Measurements from ENCODE around the gene LCOR.
A peak's percentile ranks its signal among the peaks of the same experiment; 100 is the strongest.

LCOR gene

DNA sequence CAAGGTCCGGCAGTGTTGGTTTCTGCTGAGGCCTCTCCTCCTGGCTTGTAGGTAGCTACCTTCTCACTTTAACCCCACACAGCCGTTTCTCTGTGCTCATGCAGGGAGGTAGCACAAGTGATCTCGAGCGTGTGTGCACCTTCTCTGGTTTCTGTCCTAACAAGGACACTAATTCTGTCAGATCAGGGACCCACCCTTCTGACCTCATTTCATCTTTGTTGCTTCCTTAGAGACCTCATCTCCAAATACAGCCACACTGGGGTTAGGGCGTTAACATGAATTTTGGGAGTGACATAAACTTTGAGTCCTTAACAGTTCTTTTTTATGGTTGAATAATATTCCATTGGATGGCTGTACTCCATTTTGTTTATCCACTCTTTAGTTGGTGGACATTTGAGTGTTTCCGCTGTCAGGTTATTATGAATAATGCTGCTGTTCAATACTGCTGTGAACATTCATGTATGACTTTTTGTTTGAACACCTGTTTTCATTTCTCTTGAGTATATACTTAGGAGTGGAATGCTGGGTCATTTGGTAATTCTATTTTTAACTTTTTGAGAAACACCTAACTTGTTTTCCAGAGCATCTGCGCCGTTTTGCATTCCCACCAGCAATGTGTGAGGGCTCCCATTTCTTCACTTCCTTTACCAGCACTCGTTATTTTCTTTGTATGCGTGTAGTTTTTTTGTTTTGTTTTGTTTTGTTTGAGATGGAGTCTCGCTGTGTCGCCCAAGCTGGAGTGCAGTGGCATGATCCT, 57.5 kb downstream of the LCOR start:
- no peak for DNase-seq
- ATAC-seq (replicated peaks) = no peak
- Mint-ChIP-seq H3K36me3 (peaks cover 40 to 54% of the 10 kb centered on the region in 2 donors), H3K27me3 (no peaks in the 10 kb centered on the region), H3K4me1 (peaks cover 18 to 29% of the 10 kb centered on the region in 2 donors), H3K4me3 (no peak overlapping the region), H3K9me3 (peaks cover 4 to 9% of the 10 kb centered on the region in 2 donors), H3K27ac (peak overlapping the region; percentile 42)

DNA sequence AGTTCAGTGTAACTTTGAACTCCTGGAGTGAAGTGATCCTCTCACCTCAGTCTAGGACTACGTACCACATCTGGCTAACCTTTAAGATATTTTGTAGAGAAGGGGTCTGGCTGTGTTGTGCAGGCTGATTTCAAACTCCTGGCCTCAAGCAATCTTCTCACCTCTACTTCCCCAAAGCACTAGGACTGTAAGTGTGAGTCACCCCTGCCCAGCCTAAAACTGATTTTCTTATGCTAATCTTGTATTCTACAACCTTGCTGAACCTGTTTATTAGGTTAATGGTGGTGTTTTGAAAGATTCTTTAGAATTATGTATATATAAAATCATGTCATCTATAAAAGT, 58.0 kb downstream of the LCOR start:
- DNase-seq = no peak
- Mint-ChIP-seq H3K9me3 (peaks cover 4 to 9% of the 10 kb centered on the region in 2 donors), H3K27ac (peak overlapping the region; percentile 17), H3K36me3 (peaks cover 42 to 57% of the 10 kb centered on the region in 2 donors), H3K27me3 (no peaks in the 10 kb centered on the region), H3K4me1 (peaks cover 21 to 33% of the 10 kb centered on the region in 2 donors), H3K4me3 (no peak overlapping the region)
- ATAC-seq (replicated peaks) = peak; percentile 64 to 68

DNA sequence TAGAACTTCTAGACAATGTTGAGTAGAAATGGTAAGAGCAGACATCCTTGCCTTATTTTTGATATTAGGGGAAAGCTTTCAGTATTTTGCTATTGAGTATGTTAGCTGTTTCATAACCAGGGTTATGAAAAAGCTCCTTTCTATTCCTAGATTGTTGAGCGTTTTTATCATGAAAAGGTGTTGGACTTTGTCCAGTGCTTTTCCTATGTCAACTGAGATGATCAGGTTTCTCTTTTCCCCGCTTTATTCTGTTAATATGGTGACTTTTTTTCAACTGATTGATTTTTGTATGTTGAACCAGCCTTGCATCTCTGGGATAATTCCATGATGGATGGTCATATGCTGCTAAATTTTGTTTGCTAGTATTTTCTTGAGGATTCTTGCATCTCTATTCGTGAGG, 58.5 kb downstream of the LCOR start:
- DNase-seq (no peak), ATAC-seq (replicated peaks) (no peak)
- peaks cover 45 to 62% of the 10 kb centered on the region in 2 donors for H3K36me3 Mint-ChIP-seq
- H3K4me1 Mint-ChIP-seq = peaks cover 24 to 38% of the 10 kb centered on the region in 2 donors
- H3K27me3 Mint-ChIP-seq = no peaks in the 10 kb centered on the region
- H3K27ac Mint-ChIP-seq = no peak overlapping the region
- peaks cover 4 to 9% of the 10 kb centered on the region in 2 donors for H3K9me3 Mint-ChIP-seq
- no peak overlapping the region for H3K4me3 Mint-ChIP-seq

DNA sequence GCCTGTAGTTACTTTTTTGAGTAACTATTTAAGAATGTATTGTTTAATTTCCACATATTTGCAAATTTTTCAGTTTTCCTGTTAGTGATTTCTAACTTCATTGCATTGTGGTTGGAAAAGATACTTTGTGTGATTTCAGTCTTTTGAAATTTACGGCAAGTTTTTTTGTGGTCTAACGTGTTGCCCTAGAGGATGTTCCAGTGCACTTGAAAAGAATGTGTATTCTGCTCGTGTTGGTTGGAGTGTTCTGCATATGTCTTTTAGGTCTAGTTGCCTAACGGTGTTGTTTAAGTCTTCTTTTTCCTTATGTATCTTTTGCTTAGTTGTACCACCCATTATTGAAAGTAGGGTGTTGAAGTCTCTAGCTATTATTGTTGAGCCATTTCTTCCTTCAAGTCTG, 59.7 kb downstream of the LCOR start:
- Mint-ChIP-seq H3K4me3 (no peak overlapping the region), H3K27ac (no peak overlapping the region), H3K36me3 (peaks cover 47 to 59% of the 10 kb centered on the region in 2 donors), H3K9me3 (peaks cover 4 to 9% of the 10 kb centered on the region in 2 donors), H3K4me1 (peaks cover 30 to 49% of the 10 kb centered on the region in 2 donors), H3K27me3 (no peaks in the 10 kb centered on the region)
- ATAC-seq (replicated peaks) (no peak), DNase-seq (no peak)

DNA sequence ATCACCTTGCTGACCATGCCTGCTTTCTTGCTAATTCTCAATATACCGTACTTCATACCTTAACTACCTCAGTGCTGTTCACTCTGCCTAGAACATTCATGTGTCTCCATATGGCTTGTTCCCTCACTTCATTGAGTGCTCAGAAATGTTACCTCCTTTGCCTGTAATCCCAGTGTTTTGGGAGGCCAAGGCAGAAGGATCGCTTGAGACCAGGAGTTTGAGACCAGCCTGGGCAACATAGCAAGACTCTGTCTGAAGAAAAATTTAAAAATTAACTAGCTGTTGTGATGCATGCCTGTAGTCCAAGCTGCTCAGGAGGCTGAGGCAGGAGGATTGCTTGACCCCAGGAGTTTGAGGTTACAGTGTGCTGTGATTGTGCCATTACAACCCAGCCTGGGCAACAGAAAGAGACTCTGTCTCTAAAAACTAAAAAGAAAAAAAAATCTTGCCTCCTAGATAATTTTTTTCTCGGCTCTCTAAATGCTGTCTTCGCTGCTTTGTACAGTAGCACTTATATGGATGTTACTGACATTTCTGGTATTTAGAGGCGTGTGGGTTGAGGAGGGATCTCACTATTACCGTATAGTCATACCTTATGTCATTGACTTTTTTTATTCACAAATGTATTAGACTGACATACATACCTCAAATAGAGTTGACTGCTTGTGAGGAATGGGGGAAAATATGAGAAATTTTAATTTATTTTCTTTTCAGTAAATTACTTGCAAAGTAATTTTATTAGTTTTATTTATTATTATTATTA, 63.7 kb downstream of the LCOR start:
- no peak for ATAC-seq (replicated peaks)
- Mint-ChIP-seq H3K27ac (no peak overlapping the region), H3K9me3 (peaks cover 2 to 5% of the 10 kb centered on the region in 2 donors), H3K27me3 (no peaks in the 10 kb centered on the region), H3K4me1 (peaks cover 35 to 53% of the 10 kb centered on the region in 2 donors), H3K36me3 (peaks cover 30 to 45% of the 10 kb centered on the region in 2 donors), H3K4me3 (no peak overlapping the region)
- DNase-seq = no peak

DNA sequence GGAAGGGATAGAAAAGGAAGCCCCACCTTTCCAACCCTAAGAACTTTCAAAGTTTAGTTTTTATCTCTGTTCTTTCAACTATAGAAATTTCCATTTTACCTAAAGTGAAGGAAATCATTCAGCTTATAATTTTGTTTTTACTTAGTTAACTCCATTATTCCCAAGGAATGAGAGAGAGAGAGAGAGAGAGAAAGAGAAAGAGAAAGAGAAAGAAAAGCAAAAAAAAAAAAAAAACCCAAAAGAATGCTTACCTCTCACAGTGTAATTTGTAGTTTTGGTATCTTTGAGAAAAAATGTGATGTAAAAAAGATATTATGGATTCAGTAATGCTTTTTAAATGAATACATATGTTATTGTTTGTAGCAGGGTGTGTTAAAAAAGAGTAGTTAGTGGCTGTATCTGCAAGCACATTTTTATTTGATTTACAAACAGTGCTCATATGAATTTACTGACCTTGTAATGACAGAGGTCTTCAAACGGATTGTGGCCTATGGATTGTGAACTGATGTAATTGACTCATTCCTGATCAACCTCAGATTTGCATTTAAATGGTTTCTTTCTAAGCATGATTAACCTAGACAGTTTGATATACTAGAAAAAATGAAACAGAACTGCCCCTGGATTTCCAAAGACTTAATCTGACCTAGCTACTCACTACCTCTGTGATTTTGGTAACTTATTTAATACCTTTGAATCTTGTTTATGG, 64.9 kb downstream of the LCOR start:
- H3K4me1 Mint-ChIP-seq = peaks cover 36 to 55% of the 10 kb centered on the region in 2 donors
- peak in 1 of 2 donors; percentile 51 for ATAC-seq (replicated peaks)

DNA sequence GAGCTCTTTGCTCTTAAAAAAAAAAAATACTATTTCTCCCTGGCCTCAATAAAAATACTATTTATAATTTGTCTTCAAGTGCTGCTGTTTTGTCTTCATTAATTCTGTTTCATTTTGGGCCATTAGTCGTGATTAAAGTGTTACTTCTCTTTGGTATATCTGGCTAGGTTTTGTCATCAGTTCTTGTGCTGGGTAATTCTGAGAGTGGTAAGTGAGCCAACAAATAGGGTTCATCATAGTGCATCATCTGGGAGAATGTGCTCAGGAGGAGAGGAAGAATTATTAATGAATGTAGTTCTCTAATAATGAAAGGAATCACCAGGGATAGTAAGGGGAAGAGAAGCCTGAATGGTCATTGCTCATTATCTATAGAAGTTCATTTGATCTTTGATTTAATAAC, 70.0 kb downstream of the LCOR start:
- no peak overlapping the region for H3K27ac Mint-ChIP-seq

More for the DNA sequence above, 64.9 kb downstream of the LCOR start:
- DNase-seq = no peak
- peaks cover 0 to 3% of the 10 kb centered on the region in 2 donors for H3K9me3 Mint-ChIP-seq
- H3K4me3 Mint-ChIP-seq = no peak overlapping the region
- peaks cover 27 to 41% of the 10 kb centered on the region in 2 donors for H3K36me3 Mint-ChIP-seq
- peak overlapping the region; percentile 68 for H3K27ac Mint-ChIP-seq
- H3K27me3 Mint-ChIP-seq = no peaks in the 10 kb centered on the region

DNA sequence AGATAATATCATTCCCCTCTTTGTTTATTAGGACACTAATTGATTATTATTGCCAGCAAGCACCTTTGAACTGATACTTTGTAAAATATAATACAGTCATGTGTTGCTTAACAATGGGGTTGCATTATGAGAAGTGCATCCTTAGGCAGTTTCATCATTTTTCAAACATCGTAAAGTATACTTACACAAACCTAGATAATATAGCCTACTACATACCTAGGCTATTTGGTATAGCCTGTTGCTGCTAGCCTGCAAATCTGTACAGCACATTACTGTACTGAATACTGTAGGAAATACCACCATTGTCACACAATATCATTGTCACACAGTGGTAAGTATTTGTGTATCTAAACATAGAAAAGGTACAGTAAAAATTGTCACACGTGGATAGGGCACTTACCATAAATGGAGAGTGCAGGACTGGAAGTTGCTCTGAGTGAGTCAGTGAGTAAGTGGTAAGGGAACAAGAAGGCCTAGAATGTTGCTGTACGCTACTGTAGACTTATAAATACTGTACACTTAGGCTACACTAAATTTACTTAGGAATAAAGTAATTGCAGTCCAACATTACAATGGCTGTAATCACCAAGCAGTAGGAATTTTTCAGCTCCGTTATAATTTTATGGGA, 70.7 kb downstream of the LCOR start:
- DNase-seq (no peak), ATAC-seq (replicated peaks) (peak in 1 of 2 donors; percentile 14)
- no peak overlapping the region for H3K4me3 Mint-ChIP-seq
- H3K9me3 Mint-ChIP-seq = peaks cover 0 to 2% of the 10 kb centered on the region in 2 donors
- H3K36me3 Mint-ChIP-seq = peaks cover 15 to 17% of the 10 kb centered on the region in 2 donors
- H3K27me3 Mint-ChIP-seq = no peaks in the 10 kb centered on the region
- no peak overlapping the region for H3K27ac Mint-ChIP-seq
- peaks cover 29 to 50% of the 10 kb centered on the region in 2 donors for H3K4me1 Mint-ChIP-seq

More for the DNA sequence above, 70.0 kb downstream of the LCOR start:
- Mint-ChIP-seq H3K36me3 (peaks cover 15 to 17% of the 10 kb centered on the region in 2 donors), H3K4me1 (peaks cover 31 to 57% of the 10 kb centered on the region in 2 donors), H3K27me3 (no peaks in the 10 kb centered on the region), H3K4me3 (no peak overlapping the region), H3K9me3 (peaks cover 0 to 2% of the 10 kb centered on the region in 2 donors)
- ATAC-seq (replicated peaks) = no peak
- DNase-seq = no peak

DNA sequence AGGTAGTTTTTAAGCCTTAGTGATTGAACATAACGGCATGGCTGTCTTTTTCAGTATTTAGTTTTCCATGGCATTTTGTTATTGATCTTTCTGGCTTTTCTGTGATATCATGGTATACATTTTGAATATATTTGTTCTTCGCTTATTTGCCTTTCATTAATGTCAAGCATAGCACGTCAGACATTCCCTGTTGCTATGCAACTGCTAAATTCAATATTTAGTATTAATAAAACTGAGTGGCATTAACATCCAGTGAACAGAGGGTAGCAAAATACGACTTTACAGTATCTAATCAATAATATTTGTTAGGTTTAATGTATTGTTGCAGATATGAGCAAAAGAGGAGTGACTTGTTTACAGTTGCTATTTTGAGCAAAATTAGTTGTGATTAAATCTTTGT, 72.5 kb downstream of the LCOR start:
- Mint-ChIP-seq H3K4me3 (no peak overlapping the region), H3K9me3 (peaks cover 0 to 2% of the 10 kb centered on the region in 2 donors), H3K27ac (no peak overlapping the region), H3K36me3 (peaks cover 22 to 23% of the 10 kb centered on the region in 2 donors), H3K4me1 (peaks cover 25 to 41% of the 10 kb centered on the region in 2 donors), H3K27me3 (no peaks in the 10 kb centered on the region)
- DNase-seq (no peak), ATAC-seq (replicated peaks) (no peak)

DNA sequence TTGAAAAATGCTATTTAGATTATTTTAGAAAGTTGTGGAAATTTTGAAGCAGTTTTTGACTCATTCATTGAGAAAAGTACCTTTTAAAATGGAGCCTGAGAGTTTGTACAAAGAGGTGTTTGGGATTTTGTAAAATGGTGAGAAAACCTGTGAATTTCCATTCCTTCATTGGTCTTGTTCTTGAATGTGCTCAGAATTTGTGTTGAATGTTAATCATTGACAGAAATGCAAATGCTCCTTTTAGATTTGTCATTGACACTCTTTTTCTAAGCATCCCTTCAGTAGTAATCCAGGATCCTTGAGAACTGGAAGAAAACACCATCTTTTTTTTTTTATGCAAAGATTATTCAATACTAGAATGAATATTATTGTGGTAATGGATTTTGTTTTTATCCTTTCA, 74.8 kb downstream of the LCOR start:
- ATAC-seq (replicated peaks) = peak; percentile 23 to 29
- Mint-ChIP-seq H3K36me3 (peaks cover 18% of the 10 kb centered on the region in 2 donors), H3K27ac (no peak overlapping the region), H3K4me3 (no peak overlapping the region), H3K27me3 (no peaks in the 10 kb centered on the region), H3K4me1 (peaks cover 26 to 53% of the 10 kb centered on the region in 2 donors), H3K9me3 (no peaks in the 10 kb centered on the region)
- DNase-seq = no peak

DNA sequence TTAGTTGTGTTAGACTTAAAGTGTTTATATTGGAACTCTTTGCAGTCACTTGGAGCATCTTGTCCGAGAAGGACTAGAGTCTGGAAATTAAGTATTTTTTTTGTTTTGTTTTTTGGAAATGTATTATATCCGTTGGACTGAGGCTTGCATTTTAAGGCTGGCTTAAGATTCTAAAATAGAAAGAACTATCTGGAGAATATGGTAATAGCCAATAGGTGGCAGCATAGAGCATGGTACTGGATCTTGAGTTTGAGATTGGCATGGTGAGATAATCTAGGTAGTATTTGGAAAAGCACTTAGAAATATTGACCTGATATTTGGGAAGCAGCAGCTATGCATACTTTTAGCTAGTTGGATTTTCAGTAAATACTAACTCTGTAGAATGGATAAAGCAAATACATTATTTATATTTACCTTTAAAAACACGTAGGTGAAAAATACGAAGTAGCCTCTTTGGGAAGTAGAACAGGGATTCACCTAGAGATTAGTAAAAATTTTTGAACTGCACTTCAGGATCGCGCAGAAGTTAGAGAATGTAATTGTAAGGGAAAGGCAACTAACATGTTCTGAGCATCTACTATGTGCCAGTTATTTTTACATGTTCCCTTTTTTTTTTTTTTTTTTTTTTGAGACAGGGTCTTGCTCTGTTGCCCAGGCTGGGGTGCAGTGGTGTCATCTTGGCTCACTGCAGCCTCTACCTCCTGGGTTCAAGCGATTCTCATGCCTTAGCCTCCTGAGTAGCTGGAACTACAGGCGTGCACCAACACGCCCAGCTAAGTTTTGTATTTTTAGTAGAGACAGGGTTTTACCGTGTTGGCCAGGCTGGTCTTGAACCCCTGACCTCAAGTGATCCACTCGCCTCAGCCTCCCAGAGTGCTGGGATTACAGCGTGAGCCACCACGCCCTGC, 78.6 kb downstream of the LCOR start:
- Mint-ChIP-seq H3K27ac (peak overlapping the region; percentile 25), H3K9me3 (no peaks in the 10 kb centered on the region), H3K27me3 (no peaks in the 10 kb centered on the region), H3K4me3 (no peak overlapping the region), H3K36me3 (peaks cover 25 to 34% of the 10 kb centered on the region in 2 donors), H3K4me1 (peaks cover 18 to 43% of the 10 kb centered on the region in 2 donors)
- peak in 1 of 2 donors; percentile 60 for ATAC-seq (replicated peaks)
- no peak for DNase-seq

DNA sequence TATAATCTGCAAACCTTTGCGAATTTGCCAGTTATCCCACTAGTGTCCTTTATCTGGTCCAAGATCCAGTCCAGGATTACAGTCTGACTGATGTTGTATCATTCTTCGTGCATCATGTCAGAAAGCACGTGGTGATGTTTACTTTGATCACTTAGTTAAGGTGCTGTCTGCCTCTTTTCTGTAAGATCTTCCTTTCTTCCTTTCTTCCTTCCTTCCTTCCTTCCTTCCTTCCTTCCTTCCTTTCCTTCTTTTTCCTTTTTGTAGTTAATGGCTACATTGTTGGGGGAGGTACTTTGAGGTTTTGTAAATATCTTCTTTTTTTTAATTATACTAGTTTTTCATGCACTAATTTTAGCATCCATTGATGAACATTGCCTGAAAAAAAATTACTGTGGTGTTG, 80.3 kb downstream of the LCOR start:
- Mint-ChIP-seq H3K27ac (no peak overlapping the region), H3K9me3 (no peaks in the 10 kb centered on the region), H3K4me3 (no peak overlapping the region), H3K27me3 (no peaks in the 10 kb centered on the region), H3K4me1 (peaks cover 19 to 43% of the 10 kb centered on the region in 2 donors), H3K36me3 (peaks cover 31 to 36% of the 10 kb centered on the region in 2 donors)
- DNase-seq = no peak
- ATAC-seq (replicated peaks) = no peak

DNA sequence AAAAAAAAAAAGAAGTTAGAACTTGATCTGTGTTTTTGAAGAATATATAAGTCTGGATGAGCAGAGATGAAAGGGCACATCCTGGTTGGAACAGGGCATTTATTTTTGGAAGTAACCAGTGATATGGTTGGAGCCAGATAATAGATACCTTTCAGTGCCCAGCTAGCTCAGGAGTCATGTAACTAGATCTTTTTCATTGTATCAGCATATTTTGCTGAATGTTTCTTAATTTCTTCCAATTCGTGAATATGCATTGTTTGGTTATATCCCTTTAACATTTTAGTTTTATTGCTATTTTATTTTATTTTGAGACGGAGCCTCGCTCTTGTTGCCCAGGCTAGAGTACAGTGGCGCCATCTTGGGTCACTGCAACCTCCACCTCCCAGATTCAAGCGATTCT, 81.8 kb downstream of the LCOR start:
- DNase-seq (no peak), ATAC-seq (replicated peaks) (no peak)
- no peak overlapping the region for H3K4me3 Mint-ChIP-seq
- H3K27me3 Mint-ChIP-seq = no peaks in the 10 kb centered on the region
- peaks cover 36 to 43% of the 10 kb centered on the region in 2 donors for H3K36me3 Mint-ChIP-seq
- H3K4me1 Mint-ChIP-seq = peaks cover 29 to 58% of the 10 kb centered on the region in 2 donors
- no peaks in the 10 kb centered on the region for H3K9me3 Mint-ChIP-seq
- H3K27ac Mint-ChIP-seq = no peak overlapping the region

Data from stimulated activated naive B cell treated with anti-CD40 and anti-IgM and Interleukin-4, amounts not matched to agents 10 μg/mL and 1 μg/mL and 100 μg/mL, for 72 hours (primary cell).